SU-DHL-6 (cell line): ENCODE results near the gene CNTF.

ENCODE experiments used
- H2AFZ ChIP-seq: fragments of 200-600 bp; sonication (generic); 2 replicates; pipeline ENCODE4 v1.6.1; 2014; ENCODE audit warnings: low read depth, mild to moderate bottlenecking, moderate library complexity, mixed read lengths, antibody characterized with exemption, low read length; ENCODE audit not compliant: severe bottlenecking
- H3F3A ChIP-seq: fragments of 200-600 bp; shearing (Covaris generic); 2 replicates; pipeline ENCODE4 v1.6.0; 2016; ENCODE audit warnings: antibody characterized with exemption, mild to moderate bottlenecking; ENCODE audit not compliant: insufficient read depth
- H3K27ac ChIP-seq: fragments of 200-600 bp; sonication (generic); 2 replicates; pipeline ENCODE4 v1.5.1; 2016; ENCODE audit warnings: low read depth, mild to moderate bottlenecking, low read length, moderate library complexity, mixed read lengths
- H3K27me3 ChIP-seq: fragments of 200-600 bp; sonication (generic), shearing (Covaris generic); 2 replicates; pipeline ENCODE4 v1.6.0; 2014; ENCODE audit warnings: mild to moderate bottlenecking, low read length
- H3K36me3 ChIP-seq: fragments of 200-600 bp; sonication (generic); 2 replicates; pipeline ENCODE4 v1.6.1; 2014; ENCODE audit warnings: mild to moderate bottlenecking, low read length, mixed read lengths
- H3K4me2 ChIP-seq: fragments of 300-600, 200-600 bp; shearing (Covaris generic), sonication (generic); 2 replicates; pipeline ENCODE4 v1.6.0; 2014; ENCODE audit warnings: low read length, low read depth, mild to moderate bottlenecking; ENCODE audit not compliant: poor library complexity, severe bottlenecking
- H3K4me3 ChIP-seq: fragments of 200-600 bp; sonication (generic); 2 replicates; pipeline ENCODE4 v1.5.1; 2014; ENCODE audit warnings: antibody characterized with exemption, low read length, mild to moderate bottlenecking, mixed read lengths; ENCODE audit not compliant: insufficient read depth, poor library complexity, severe bottlenecking
- H3K79me2 ChIP-seq: fragments of 200-600 bp; sonication (generic); 2 replicates; pipeline ENCODE4 v1.6.1; 2014; ENCODE audit warnings: mild to moderate bottlenecking, low read length, moderate library complexity; ENCODE audit not compliant: insufficient read depth
- H3K9ac ChIP-seq: fragments of 200-600 bp; sonication (generic); 2 replicates; pipeline ENCODE4 v1.7.0; 2014; ENCODE audit warnings: mild to moderate bottlenecking, low read length
- H3K9me2 ChIP-seq: fragments of 200-600 bp; sonication (generic); replicated peaks from 2 replicates; pipeline ENCODE4 v1.6.1; 2014; ENCODE audit warnings: low read length; ENCODE audit not compliant: insufficient read depth
- H3K9me3 ChIP-seq: fragments of 200-600 bp; sonication (generic); 2 replicates; pipeline ENCODE4 v1.6.1; 2014; ENCODE audit warnings: low read length, mixed read lengths; ENCODE audit not compliant: insufficient read depth
- H4K20me1 ChIP-seq: fragments of 200-600 bp; sonication (generic); 2 replicates; pipeline ENCODE4 v1.6.1; 2014; ENCODE audit warnings: low read depth, mild to moderate bottlenecking, antibody characterized with exemption, low read length, moderate library complexity, mixed read lengths
- CTCF ChIP-seq: fragments of 200-600 bp; sonication (generic); IDR thresholded peaks from one replicate; pipeline ENCODE4 v1.5.1; 2017; ENCODE audit warnings: antibody characterized with exemption, mild to moderate bottlenecking, low read length, moderate library complexity; ENCODE audit not compliant: insufficient read depth, poor library complexity, severe bottlenecking
- EZH2phosphoT487 ChIP-seq: fragments of 200-600 bp; sonication (generic), shearing (Covaris generic); conservative IDR thresholded peaks from 2 replicates; pipeline ENCODE4 v1.6.1; 2018; ENCODE audit warnings: mild to moderate bottlenecking, antibody characterized with exemption, low read length, moderate library complexity, mixed read lengths

CNTF gene

GRCh38 chr11:58596621-58597020 is 25.8 kb upstream of the CNTF start:
- Histone ChIP-seq H3K4me3 (no peak overlapping the region), H3K36me3 (peaks cover 18% of the 10 kb centered on the region), H3F3A (peaks cover 9% of the 10 kb centered on the region; the same call in 1 of the 2 replicates), H3K4me2 (no peak overlapping the region), H4K20me1 (peaks cover 56% of the 10 kb centered on the region), H3K9me3 (no peaks in the 10 kb centered on the region), H3K9ac (no peak overlapping the region), H3K27me3 (no peaks in the 10 kb centered on the region), H3K27ac (no peak overlapping the region), H3K9me2 (no peaks in the 10 kb centered on the region), H3K79me2 (peaks cover 100% of the 10 kb centered on the region), H2AFZ (no peak overlapping the region)
- TF ChIP-seq CTCF = no peak
- TF ChIP-seq EZH2phosphoT487 = no peak

DNA sequence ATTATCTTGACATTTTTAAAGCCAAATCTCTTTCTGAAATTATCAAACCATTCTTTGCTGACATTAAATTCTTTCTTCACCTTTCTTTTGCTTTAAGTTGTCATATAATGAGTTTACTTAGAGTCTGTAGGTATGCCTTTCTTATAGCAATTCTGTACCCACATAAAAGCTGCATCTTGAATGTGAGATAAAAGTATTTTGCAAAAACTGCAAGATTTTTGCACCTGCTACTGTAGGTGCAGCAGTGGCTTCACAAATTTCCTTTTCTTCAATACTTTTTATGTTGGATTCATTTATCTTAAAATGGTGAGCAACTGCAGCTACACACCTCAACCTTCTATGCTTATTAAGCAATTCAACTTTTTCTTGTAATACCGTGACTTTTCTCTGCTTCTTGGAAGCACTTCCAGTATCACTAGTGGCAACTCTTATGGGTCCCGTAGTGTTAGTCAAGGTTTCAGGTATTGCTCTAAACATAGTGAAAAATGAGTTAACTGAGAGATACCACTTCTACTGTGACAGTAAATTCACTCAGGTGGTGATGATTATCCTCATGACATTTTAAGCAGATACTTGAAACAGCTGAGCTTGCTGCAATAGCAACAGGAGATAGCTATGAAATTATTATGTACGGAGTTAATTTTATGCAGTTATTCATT is 24.9 kb upstream of the CNTF start:
- Histone ChIP-seq H3K27me3 (no peaks in the 10 kb centered on the region), H3K79me2 (peaks cover 100% of the 10 kb centered on the region), H3F3A (peaks cover 9% of the 10 kb centered on the region; the same call in 1 of the 2 replicates), H3K36me3 (peaks cover 14% of the 10 kb centered on the region), H4K20me1 (peaks cover 59% of the 10 kb centered on the region), H3K4me2 (no peak overlapping the region), H2AFZ (no peak overlapping the region), H3K9me3 (no peaks in the 10 kb centered on the region), H3K9me2 (no peaks in the 10 kb centered on the region), H3K27ac (no peak overlapping the region), H3K4me3 (no peak overlapping the region), H3K9ac (no peak overlapping the region)
- TF ChIP-seq CTCF (no peak), EZH2phosphoT487 (no peak)

DNA sequence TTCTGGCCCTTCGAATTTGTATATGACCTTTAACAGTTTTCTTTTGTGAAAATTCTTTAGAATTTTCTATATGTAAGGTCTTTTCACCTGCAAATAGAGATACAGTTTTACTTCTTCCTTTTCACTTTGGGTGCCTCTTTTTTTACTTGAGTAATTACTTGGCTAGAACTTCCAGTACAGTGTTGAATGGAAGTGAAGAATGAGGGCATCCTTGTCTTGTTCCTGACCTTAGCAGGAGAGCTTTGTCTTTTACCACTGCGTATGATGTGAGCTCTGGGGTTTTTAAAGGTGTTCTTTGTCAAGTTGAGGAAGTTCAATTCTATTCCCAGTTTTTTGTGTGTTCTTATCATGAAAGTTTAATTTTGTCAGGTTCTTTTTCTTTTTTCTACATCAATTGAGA is 22.0 kb upstream of the CNTF start:
- peaks cover 10% of the 10 kb centered on the region for H3K36me3 ChIP-seq
- H3K9me3 ChIP-seq = no peaks in the 10 kb centered on the region
- H3K9me2 ChIP-seq = no peaks in the 10 kb centered on the region
- H3K79me2 ChIP-seq = peaks cover 100% of the 10 kb centered on the region
- 0 out of 2 replicates have a peak, but pooled peaks cover 4% of the 10 kb centered on the region for H3F3A ChIP-seq
- peaks cover 70% of the 10 kb centered on the region for H4K20me1 ChIP-seq
- H2AFZ ChIP-seq = no peak overlapping the region
- H3K4me2 ChIP-seq = no peak overlapping the region
- H3K27me3 ChIP-seq = no peaks in the 10 kb centered on the region
- no peak overlapping the region for H3K4me3 ChIP-seq
- TF ChIP-seq CTCF (no peak), EZH2phosphoT487 (no peak)
- no peak overlapping the region for H3K9ac ChIP-seq
- no peak overlapping the region for H3K27ac ChIP-seq
